GM21390 (cell line): ENCODE data around the gene CNOT6.

Experiments
- ATAC-seq: cut with Tn5 transposase; IDR thresholded peaks from one replicate; pipeline ENCODE4 v1.9.1; 2021; ENCODE audit not compliant: unreplicated experiment

Gene CNOT6

GRCh38 chr5:180558232-180558631 is 64.1 kb downstream of the CNOT6 start:
- no peak for ATAC-seq

- ATAC-seq: no peak
Observed at GRCh38 chr5:180563994-180564393, 69.8 kb downstream of the CNOT6 start.

- no peak for ATAC-seq
Observed at GRCh38 chr5:180568914-180569313, 74.7 kb downstream of the CNOT6 start.

- no peak for ATAC-seq
Observed at GRCh38 chr5:180575571-180575970, 81.4 kb downstream of the CNOT6 start.

GRCh38 chr5:180580681-180581080 is 86.5 kb downstream of the CNOT6 start:
- no peak for ATAC-seq

GRCh38 chr5:180583738-180584137 is 89.6 kb downstream of the CNOT6 start:
- ATAC-seq: no peak

GRCh38 chr5:180586204-180586603 is 92.0 kb downstream of the CNOT6 start:
- no peak for ATAC-seq

GRCh38 chr5:180586870-180587269 is 92.7 kb downstream of the CNOT6 start:
- ATAC-seq: no peak

GRCh38 chr5:180589771-180590542 is 95.8 kb downstream of the CNOT6 start:
- no peak for ATAC-seq

GRCh38 chr5:180590543-180591310 is 96.5 kb downstream of the CNOT6 start:
- ATAC-seq: no peak

GRCh38 chr5:180591311-180591887 is 97.2 kb downstream of the CNOT6 start, which contains the start of gene SCGB3A1:
Gene SCGB3A1, minus strand, starts transcription at chr5:180591499. Its CDS starts 37 bp downstream, at chr5:180591462.
- no peak for ATAC-seq

GRCh38 chr5:180592176-180592575 is 98.0 kb downstream of the CNOT6 start:
- ATAC-seq: no peak

GRCh38 chr5:180593446-180594206 is 99.4 kb downstream of the CNOT6 start:
- ATAC-seq: no peak

GRCh38 chr5:180594311-180595045 is 100.3 kb downstream of the CNOT6 start:
- ATAC-seq: no peak

GRCh38 chr5:180595046-180595379 is 100.8 kb downstream of the CNOT6 start:
- no peak for ATAC-seq

- ATAC-seq: no peak
Observed at GRCh38 chr5:180595381-180596114, 101.4 kb downstream of the CNOT6 start.

- no peak for ATAC-seq
Observed at GRCh38 chr5:180596115-180596667, 102.0 kb downstream of the CNOT6 start.

GRCh38 chr5:180596668-180597231 is 102.6 kb downstream of the CNOT6 start:
- ATAC-seq: no peak

- no peak for ATAC-seq
Observed at GRCh38 chr5:180598316-180598701, 104.1 kb downstream of the CNOT6 start.
